Activated T-helper 1 cell treated with anti-CD3 and anti-CD28 coated beads, Interleukin-12 subunit alpha, Interleukin-12 subunit beta, Interleukin-2, Interleukin-4 antibody, amounts not matched to agents 30 ng/mL and 10 ng/mL and 1 ng/mL, durations not matched to agents 14 hours and 24 hours and 36 hours (primary cell): Measurements from ENCODE around the gene POC1A. TPM values are rescaled to one million over a fixed set of nuclear protein-coding genes. Genes with fewer than 3 reads are reported as not detected.

Source experiments
- DNase-seq: peaks from one replicate; pipeline ENCODE4 v3.0.0; 2021; ENCODE audit warnings: low spot score
- H3K27ac Mint-ChIP-seq: one replicate; pipeline ENCODE4 v1.8.0; 2021; ENCODE audit warnings: mild to moderate bottlenecking, mixed read lengths
- H3K27me3 Mint-ChIP-seq: one replicate; pipeline ENCODE4 v1.8.0; 2022; ENCODE audit warnings: mild to moderate bottlenecking, moderate library complexity, mixed read lengths; ENCODE audit not compliant: insufficient read depth
- H3K36me3 Mint-ChIP-seq: one replicate; pipeline ENCODE4 v1.8.0; 2021; ENCODE audit warnings: low read depth, mixed read lengths
- H3K4me1 Mint-ChIP-seq: one replicate; pipeline ENCODE4 v1.8.0; 2021; ENCODE audit warnings: low read depth, mixed read lengths
- H3K4me3 Mint-ChIP-seq: one replicate; pipeline ENCODE4 v1.8.0; 2021; ENCODE audit warnings: mild to moderate bottlenecking, moderate library complexity, mixed read lengths
- H3K9me3 Mint-ChIP-seq: one replicate; pipeline ENCODE4 v1.8.0; 2021; ENCODE audit warnings: mixed read lengths
- intact Hi-C: fragments of 100-400 bp; cut with micrococcal nuclease; formaldehyde crosslinking; loops from one replicate; pipeline ENCODE4 v1.15.1; 2024
- total RNA-seq: library from RNA; stranded (reverse); gene quantifications from 2 replicates; pipeline ENCODE4 v1.2.3, GENCODE V29; 2022

The POC1A gene
- total RNA-seq, 1 donor from 2014 or later = 20.3 TPM

DNA sequence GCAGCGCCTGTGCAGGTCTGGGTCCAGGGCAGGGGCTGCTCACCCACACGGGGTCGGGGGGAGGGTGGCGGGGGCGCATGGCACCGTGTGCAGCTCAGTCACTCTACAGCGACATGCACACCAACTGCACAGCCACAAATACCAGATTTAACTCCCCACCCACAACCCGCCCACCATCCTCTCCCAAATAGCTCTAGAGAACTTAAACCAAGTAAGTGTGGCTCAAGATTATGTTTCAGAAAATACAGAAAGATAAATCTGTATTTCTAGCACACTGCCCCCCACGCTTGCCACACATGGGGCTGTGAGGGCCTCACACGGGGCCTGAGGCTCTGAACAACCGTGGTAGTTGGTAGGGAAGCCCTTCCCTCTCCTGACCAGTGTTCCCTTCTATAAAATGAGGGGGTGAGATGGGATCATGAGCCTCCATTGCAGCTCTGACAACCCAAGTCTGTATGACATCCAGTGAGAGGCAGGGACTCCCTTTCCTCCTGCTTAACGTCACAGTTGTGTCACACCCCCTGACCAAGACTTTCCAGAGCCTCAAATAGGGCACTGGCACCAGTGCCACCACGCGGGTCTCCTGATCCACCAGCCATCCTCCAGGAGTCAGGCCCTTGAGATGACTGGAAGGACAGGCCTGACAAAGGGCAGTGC is 23.1 kb downstream of the POC1A start:
- H3K36me3 Mint-ChIP-seq = peaks cover 8% of the 10 kb centered on the region
- H3K27ac Mint-ChIP-seq = no peak overlapping the region
- no peak for DNase-seq
- H3K27me3 Mint-ChIP-seq = no peaks in the 10 kb centered on the region
- H3K4me1 Mint-ChIP-seq = peaks cover 14% of the 10 kb centered on the region
- no peak overlapping the region for H3K4me3 Mint-ChIP-seq
- H3K9me3 Mint-ChIP-seq = no peaks in the 10 kb centered on the region
- intact Hi-C loops = no loop called here

DNA sequence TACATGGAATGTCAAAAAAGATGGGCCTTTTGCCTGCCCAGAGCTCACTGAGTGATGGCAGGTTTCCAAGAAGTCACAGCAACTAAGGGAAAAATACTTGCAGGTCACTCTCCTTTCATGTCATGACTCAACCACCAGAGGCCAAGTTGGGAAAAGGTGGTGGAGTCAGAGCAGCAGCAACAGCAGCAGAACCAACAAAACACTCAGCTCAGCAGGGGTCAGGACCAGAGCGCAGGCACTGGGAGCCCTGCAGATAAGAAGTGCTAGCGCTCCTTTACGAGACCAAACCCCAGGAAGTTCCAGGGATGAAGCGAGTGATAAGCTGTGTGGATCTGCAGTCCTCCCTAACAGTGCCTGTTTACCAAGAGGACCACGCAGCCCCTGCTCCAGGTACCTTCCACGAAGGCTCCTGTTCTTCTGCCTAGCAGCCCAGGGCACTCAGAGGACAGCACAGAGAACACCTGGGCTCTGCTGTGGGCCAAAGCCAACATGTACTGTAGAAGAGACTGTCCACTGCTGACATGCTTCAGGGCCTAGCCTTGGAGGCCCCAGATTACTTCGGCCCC is 26.0 kb downstream of the POC1A start:
- intact Hi-C loops = no loop called here
- H3K36me3 Mint-ChIP-seq = peaks cover 9% of the 10 kb centered on the region
- DNase-seq = no peak
- H3K27me3 Mint-ChIP-seq = no peaks in the 10 kb centered on the region
- H3K4me3 Mint-ChIP-seq = no peak overlapping the region
- no peaks in the 10 kb centered on the region for H3K9me3 Mint-ChIP-seq
- H3K27ac Mint-ChIP-seq = no peak overlapping the region
- peaks cover 14% of the 10 kb centered on the region for H3K4me1 Mint-ChIP-seq

- peaks cover 9% of the 10 kb centered on the region for H3K36me3 Mint-ChIP-seq
- intact Hi-C loops = no loop called here
- no peaks in the 10 kb centered on the region for H3K9me3 Mint-ChIP-seq
- no peak for DNase-seq
- H3K4me3 Mint-ChIP-seq = no peak overlapping the region
- H3K27me3 Mint-ChIP-seq = no peaks in the 10 kb centered on the region
- no peak overlapping the region for H3K27ac Mint-ChIP-seq
- H3K4me1 Mint-ChIP-seq = peaks cover 24% of the 10 kb centered on the region
Observed at GRCh38 chr3:52126500-52126899, 27.7 kb downstream of the POC1A start.

DNA sequence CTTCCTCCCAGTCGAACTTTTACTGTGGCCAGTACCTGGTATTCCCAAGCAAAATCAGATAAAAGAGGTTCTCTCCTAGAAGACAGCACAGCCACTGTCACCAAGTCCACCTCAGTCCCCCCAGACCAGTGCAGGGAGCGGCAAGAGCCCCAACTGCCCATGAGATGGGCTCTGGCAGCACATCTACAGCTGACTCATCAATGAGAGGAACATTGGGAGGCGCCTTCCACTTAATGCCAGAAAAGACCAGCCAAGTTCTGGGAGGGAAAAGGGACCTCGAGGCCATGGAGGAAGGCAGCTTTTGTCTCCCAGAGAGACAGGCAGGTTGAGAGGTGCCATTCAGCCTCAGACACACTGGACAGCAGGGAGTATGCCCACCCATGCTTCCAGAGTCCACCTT is 28.2 kb downstream of the POC1A start:
- no peak overlapping the region for H3K27ac Mint-ChIP-seq

GRCh38 chr3:52124766-52125165 is 29.5 kb downstream of the POC1A start:
- intact Hi-C loops = no loop called here
- H3K4me1 Mint-ChIP-seq = peaks cover 35% of the 10 kb centered on the region
- H3K27ac Mint-ChIP-seq = no peak overlapping the region
- H3K4me3 Mint-ChIP-seq = no peak overlapping the region
- no peaks in the 10 kb centered on the region for H3K9me3 Mint-ChIP-seq
- DNase-seq = no peak
- H3K27me3 Mint-ChIP-seq = no peaks in the 10 kb centered on the region
- H3K36me3 Mint-ChIP-seq = peaks cover 6% of the 10 kb centered on the region

More for the DNA sequence above, 28.2 kb downstream of the POC1A start:
- no peak for DNase-seq
- intact Hi-C loops = no loop called here
- no peaks in the 10 kb centered on the region for H3K27me3 Mint-ChIP-seq
- H3K36me3 Mint-ChIP-seq = peaks cover 9% of the 10 kb centered on the region
- no peak overlapping the region for H3K4me3 Mint-ChIP-seq
- H3K9me3 Mint-ChIP-seq = no peaks in the 10 kb centered on the region
- peaks cover 24% of the 10 kb centered on the region for H3K4me1 Mint-ChIP-seq

- Mint-ChIP-seq H3K4me3 (no peak overlapping the region), H3K36me3 (peaks cover 10% of the 10 kb centered on the region), H3K27ac (no peak overlapping the region), H3K9me3 (no peaks in the 10 kb centered on the region), H3K27me3 (no peaks in the 10 kb centered on the region), H3K4me1 (peaks cover 35% of the 10 kb centered on the region)
- intact Hi-C loops = no loop called here
- DNase-seq = no peak
Observed at GRCh38 chr3:52124126-52124525, 30.1 kb downstream of the POC1A start.

DNA sequence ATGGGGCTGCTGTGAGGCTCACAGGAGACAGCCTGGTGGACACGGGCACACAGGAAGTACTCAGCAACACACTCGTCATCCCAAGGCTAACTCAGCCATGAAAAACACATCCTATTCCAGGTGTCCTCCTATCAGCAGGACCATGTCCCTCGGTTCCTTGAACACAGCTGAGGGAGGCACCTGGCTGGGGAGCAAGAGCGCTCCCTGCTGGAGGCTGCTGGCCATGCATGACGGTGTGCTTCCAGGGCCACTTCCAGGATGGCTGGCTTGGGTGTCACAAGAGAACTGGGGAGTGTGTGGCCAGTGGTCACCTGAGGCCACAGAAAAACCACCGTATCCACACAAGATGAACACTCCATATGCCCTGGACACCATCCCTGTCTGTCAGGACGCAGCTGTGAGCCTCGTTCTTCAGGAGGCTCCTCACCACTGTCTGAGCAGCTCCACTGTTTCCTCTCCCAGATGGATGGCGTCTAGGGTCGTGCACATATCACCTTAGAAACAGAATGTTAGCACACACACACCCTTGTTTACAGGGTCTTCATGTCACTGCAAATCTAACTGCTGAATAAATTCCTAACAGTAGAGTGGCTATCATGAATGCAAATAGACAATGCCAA is 31.0 kb downstream of the POC1A start:
- Mint-ChIP-seq H3K4me1 (peaks cover 34% of the 10 kb centered on the region), H3K27ac (no peak overlapping the region), H3K4me3 (no peak overlapping the region), H3K36me3 (peaks cover 11% of the 10 kb centered on the region), H3K9me3 (no peaks in the 10 kb centered on the region), H3K27me3 (no peaks in the 10 kb centered on the region)
- DNase-seq = peak; percentile 65
- intact Hi-C loops = loop anchor here (1.0 kb wide), 5 partner anchors 21 to 181 kb away; partner anchors contain the start of gene PARP3

DNA sequence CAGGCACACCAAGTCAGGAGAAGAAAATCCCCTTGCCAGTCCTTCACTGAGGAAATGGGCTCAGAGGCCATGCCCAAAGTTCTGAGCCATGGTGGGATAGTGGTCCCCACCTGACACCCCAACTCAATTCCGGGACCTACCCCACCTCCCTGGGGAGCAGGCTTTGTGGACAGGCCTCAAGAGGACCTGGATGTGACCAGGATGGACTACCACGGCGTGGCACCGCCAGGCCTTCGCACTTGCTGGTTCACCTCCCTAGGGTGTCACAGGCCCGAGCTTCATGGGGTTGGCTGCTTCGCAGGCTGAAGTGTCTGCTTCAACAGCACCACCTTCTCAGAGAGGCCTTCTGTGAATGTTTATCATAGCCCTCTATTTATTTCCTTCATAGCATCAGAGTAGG is 31.7 kb downstream of the POC1A start:
- intact Hi-C loops = no loop called here
- Mint-ChIP-seq H3K27ac (peak overlapping the region; percentile 52), H3K27me3 (no peaks in the 10 kb centered on the region), H3K9me3 (no peaks in the 10 kb centered on the region), H3K4me1 (peaks cover 30% of the 10 kb centered on the region), H3K4me3 (no peak overlapping the region), H3K36me3 (peaks cover 9% of the 10 kb centered on the region)
- no peak for DNase-seq

DNA sequence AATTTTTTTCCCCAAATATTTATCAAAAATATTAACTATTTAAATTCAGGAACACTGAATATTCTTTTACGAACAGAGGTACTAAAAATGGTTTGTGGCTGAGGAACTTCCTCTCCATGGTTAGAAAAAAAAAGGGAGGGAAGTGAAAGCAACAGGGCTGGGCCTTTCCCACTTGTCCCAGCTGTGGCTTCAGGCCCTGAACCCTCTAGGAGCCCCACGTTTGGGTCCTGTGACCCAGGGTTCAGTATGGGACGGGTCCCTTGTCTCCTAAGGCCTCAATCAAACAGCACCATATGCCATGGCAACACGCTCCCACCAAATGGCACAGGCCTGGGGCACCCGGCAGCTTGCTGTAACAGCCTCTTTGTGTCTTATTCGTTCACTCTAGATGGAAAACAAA is 32.4 kb downstream of the POC1A start:
- Mint-ChIP-seq H3K4me1 (peaks cover 30% of the 10 kb centered on the region), H3K4me3 (no peak overlapping the region), H3K36me3 (peaks cover 9% of the 10 kb centered on the region), H3K9me3 (no peaks in the 10 kb centered on the region), H3K27ac (peak overlapping the region; percentile 52), H3K27me3 (no peaks in the 10 kb centered on the region)
- DNase-seq = no peak
- intact Hi-C loops = no loop called here

DNA sequence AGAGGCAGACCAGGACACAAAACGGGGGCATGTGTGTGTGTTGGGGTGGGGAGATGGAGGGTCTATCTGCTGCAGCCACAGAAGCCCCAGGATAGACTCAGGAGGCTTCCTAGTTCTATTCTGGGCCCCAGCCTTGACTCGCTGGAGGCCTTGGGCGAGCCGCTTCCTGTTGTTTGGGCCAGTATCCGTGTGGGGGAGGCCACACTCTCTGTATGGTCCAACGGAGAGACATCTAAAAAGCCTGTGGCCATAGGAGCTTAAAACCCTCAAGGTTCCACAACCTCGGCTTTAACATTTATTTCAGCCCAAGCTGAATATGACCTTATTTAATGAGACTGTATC is 32.8 kb downstream of the POC1A start:
- Mint-ChIP-seq H3K27ac (peak overlapping the region; percentile 75), H3K36me3 (peaks cover 9% of the 10 kb centered on the region), H3K9me3 (no peaks in the 10 kb centered on the region), H3K4me3 (no peak overlapping the region), H3K27me3 (no peaks in the 10 kb centered on the region), H3K4me1 (peaks cover 30% of the 10 kb centered on the region)
- no peak for DNase-seq
- intact Hi-C loops = no loop called here

GRCh38 chr3:52120556-52121463 is 33.4 kb downstream of the POC1A start:
- Mint-ChIP-seq H3K4me1 (peaks cover 30% of the 10 kb centered on the region), H3K36me3 (peaks cover 7% of the 10 kb centered on the region), H3K9me3 (no peaks in the 10 kb centered on the region), H3K27me3 (no peaks in the 10 kb centered on the region), H3K4me3 (no peak overlapping the region), H3K27ac (peak overlapping the region; percentile 75)
- intact Hi-C loops = no loop called here
- no peak for DNase-seq

DNA sequence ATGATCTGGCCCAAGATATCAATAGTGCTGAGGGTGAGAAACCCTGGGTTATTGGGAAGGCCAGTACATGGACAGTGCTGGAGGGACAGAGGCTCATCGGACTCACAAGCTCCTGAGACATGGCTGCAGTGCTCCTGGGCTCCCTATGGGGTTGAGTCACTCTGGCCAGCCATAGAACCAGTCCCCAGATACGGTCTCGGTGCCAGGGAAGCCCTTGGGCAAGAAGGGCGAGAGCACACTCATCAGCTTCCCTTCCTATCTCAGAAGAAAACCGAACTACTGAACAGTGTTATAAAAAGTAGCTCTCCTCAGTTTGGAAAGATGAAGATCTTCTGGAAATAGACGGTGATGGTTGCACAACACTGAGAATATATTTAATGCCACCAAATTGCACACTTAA is 34.4 kb downstream of the POC1A start:
- no peak for DNase-seq
- no peak overlapping the region for H3K4me3 Mint-ChIP-seq
- H3K36me3 Mint-ChIP-seq = peaks cover 9% of the 10 kb centered on the region
- H3K9me3 Mint-ChIP-seq = no peaks in the 10 kb centered on the region
- intact Hi-C loops = no loop called here
- H3K4me1 Mint-ChIP-seq = peaks cover 30% of the 10 kb centered on the region
- no peaks in the 10 kb centered on the region for H3K27me3 Mint-ChIP-seq
- H3K27ac Mint-ChIP-seq = no peak overlapping the region

- Mint-ChIP-seq H3K9me3 (no peaks in the 10 kb centered on the region), H3K4me3 (no peak overlapping the region), H3K4me1 (peaks cover 30% of the 10 kb centered on the region), H3K27ac (no peak overlapping the region), H3K27me3 (no peaks in the 10 kb centered on the region), H3K36me3 (peaks cover 9% of the 10 kb centered on the region)
- no peak for DNase-seq
- intact Hi-C loops = no loop called here
Observed at GRCh38 chr3:52119099-52119498, 35.1 kb downstream of the POC1A start.
